Endodermal cell (in vitro differentiated cells): Measurements from ENCODE around the gene PLBD2. TPM values are rescaled to one million over a fixed set of nuclear protein-coding genes. Genes with fewer than 3 reads are reported as not detected.
A peak's percentile ranks its signal among the peaks of the same experiment; 100 is the strongest.

Experiments used
- DNase-seq: peaks from one replicate; pipeline ENCODE4 v3.0.0-alpha.2; 2017
- H3K27ac ChIP-seq: 2 replicates; pipeline ENCODE4 v1.5.1; 2013; ENCODE audit warnings: mild to moderate bottlenecking, low read depth, low read length, moderate library complexity
- H3K27me3 ChIP-seq: 2 replicates; pipeline ENCODE4 v1.6.1; 2013; ENCODE audit warnings: mild to moderate bottlenecking, low read length, moderate library complexity; ENCODE audit not compliant: insufficient read depth, control insufficient read depth, poor library complexity, severe bottlenecking
- H3K36me3 ChIP-seq: 2 replicates; pipeline ENCODE4 v1.7.0; 2013; ENCODE audit warnings: mild to moderate bottlenecking, low read length, moderate library complexity; ENCODE audit not compliant: control insufficient read depth, insufficient read depth
- H3K4me1 ChIP-seq: one replicate; pipeline ENCODE4 v1.7.0; 2013; ENCODE audit warnings: low read length; ENCODE audit not compliant: control insufficient read depth, insufficient read depth
- H3K4me3 ChIP-seq: 2 replicates; pipeline ENCODE4 v1.5.1; 2013; ENCODE audit warnings: mild to moderate bottlenecking, low read length, moderate library complexity
- H3K9ac ChIP-seq: 2 replicates; pipeline ENCODE4 v1.6.1; 2013; ENCODE audit warnings: mild to moderate bottlenecking, low read length, moderate library complexity; ENCODE audit not compliant: poor library complexity, severe bottlenecking; ENCODE audit errors: extremely low read depth
- H3K9me3 ChIP-seq: 2 replicates; pipeline ENCODE4 v1.6.1; 2013; ENCODE audit warnings: mild to moderate bottlenecking, low read length, moderate library complexity; ENCODE audit not compliant: control insufficient read depth
- H3K27ac Mint-ChIP-seq: 2 replicates; pipeline ENCODE4 v1.8.0; 2020; ENCODE audit warnings: mixed read lengths
- H3K27me3 Mint-ChIP-seq: 2 replicates; pipeline ENCODE4 v1.8.0; 2021; ENCODE audit warnings: mild to moderate bottlenecking, mixed read lengths; ENCODE audit not compliant: insufficient read depth
- H3K36me3 Mint-ChIP-seq: 2 replicates; pipeline ENCODE4 v1.8.0; 2020; ENCODE audit warnings: low read depth, mixed read lengths
- H3K4me1 Mint-ChIP-seq: 2 replicates; pipeline ENCODE4 v1.8.0; 2020; ENCODE audit warnings: mixed read lengths
- H3K4me3 Mint-ChIP-seq: 2 replicates; pipeline ENCODE4 v1.8.0; 2020; ENCODE audit warnings: mild to moderate bottlenecking, moderate library complexity, mixed read lengths
- H3K9me3 Mint-ChIP-seq: 2 replicates; pipeline ENCODE4 v1.8.0; 2020; ENCODE audit warnings: mild to moderate bottlenecking, mixed read lengths
- WGBS, 2 experiments: methylation state at CpG; one replicate each; pipeline versions ENCODE4 v1.1.5 to v1.1.7; 2013; ENCODE audit warnings: missing lambda C conversion rate in 2 of 2, mixed read lengths in 1 of 2; ENCODE audit not compliant: insufficient coverage in 1 of 2, insufficient read length in 1 of 2; 5-methylcytosine and 5-hydroxymethylcytosine counted together
- total RNA-seq, 2 donors: library from RNA; stranded (reverse); fragmentation: NEBNext Ultra II Directional in 1 of 2; extraction: Animal tissue kit (Norgen Biotek cat#: 25700) in 1 of 2; gene quantifications; 2 replicates in 1 of 2; 3 replicates in 1 of 2; pipeline ENCODE4 v1.2.1, GENCODE V29; 2021
- TF ChIP-seq, protein P1 (sequence below): fragments of 200-600 bp; sonication (generic); conservative IDR thresholded peaks from 2 replicates; pipeline ENCODE4 v1.5.0; 2021; ENCODE audit warnings: antibody characterized with exemption, mild to moderate bottlenecking

Gene PLBD2
- total RNA-seq, 2 donors from 2014 or later: 19.6 to 27.6 TPM

GRCh38 chr12:113381220-113381619, 22.8 kb downstream of the PLBD2 start:
- WGBS, 2 experiments: 55 to 78% methylated on average over 5 to 11 of the region's 11 CpGs
- Mint-ChIP-seq H3K9me3 (no peaks in the 10 kb centered on the region), H3K4me1 (no peaks in the 10 kb centered on the region), H3K27ac (no peak overlapping the region), H3K4me3 (no peak overlapping the region), H3K27me3 (no peaks in the 10 kb centered on the region), H3K36me3 (peaks cover 25% of the 10 kb centered on the region)
- no peaks in the 10 kb centered on the region for H3K27me3 ChIP-seq
- H3K9ac ChIP-seq: no peak overlapping the region
- H3K4me1 ChIP-seq: no peaks in the 10 kb centered on the region
- H3K9me3 ChIP-seq: no peaks in the 10 kb centered on the region
- no peak overlapping the region for H3K4me3 ChIP-seq
- DNase-seq: no peak
- TF ChIP-seq, protein P1, sequence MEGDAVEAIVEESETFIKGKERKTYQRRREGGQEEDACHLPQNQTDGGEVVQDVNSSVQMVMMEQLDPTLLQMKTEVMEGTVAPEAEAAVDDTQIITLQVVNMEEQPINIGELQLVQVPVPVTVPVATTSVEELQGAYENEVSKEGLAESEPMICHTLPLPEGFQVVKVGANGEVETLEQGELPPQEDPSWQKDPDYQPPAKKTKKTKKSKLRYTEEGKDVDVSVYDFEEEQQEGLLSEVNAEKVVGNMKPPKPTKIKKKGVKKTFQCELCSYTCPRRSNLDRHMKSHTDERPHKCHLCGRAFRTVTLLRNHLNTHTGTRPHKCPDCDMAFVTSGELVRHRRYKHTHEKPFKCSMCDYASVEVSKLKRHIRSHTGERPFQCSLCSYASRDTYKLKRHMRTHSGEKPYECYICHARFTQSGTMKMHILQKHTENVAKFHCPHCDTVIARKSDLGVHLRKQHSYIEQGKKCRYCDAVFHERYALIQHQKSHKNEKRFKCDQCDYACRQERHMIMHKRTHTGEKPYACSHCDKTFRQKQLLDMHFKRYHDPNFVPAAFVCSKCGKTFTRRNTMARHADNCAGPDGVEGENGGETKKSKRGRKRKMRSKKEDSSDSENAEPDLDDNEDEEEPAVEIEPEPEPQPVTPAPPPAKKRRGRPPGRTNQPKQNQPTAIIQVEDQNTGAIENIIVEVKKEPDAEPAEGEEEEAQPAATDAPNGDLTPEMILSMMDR: no peak
- peaks cover 18% of the 10 kb centered on the region for H3K36me3 ChIP-seq
- H3K27ac ChIP-seq: peak overlapping the region; percentile 47

- peaks cover 18% of the 10 kb centered on the region for H3K36me3 ChIP-seq
- no peaks in the 10 kb centered on the region for H3K9me3 Mint-ChIP-seq
- H3K4me1 Mint-ChIP-seq: no peaks in the 10 kb centered on the region
- no peaks in the 10 kb centered on the region for H3K9me3 ChIP-seq
- WGBS, 2 experiments: 86 to 93% methylated on average over 3 to 4 of the region's 4 CpGs
- no peak overlapping the region for H3K4me3 ChIP-seq
- no peaks in the 10 kb centered on the region for H3K27me3 ChIP-seq
- H3K4me1 ChIP-seq: no peaks in the 10 kb centered on the region
- H3K27me3 Mint-ChIP-seq: no peaks in the 10 kb centered on the region
- peaks cover 27% of the 10 kb centered on the region for H3K36me3 Mint-ChIP-seq
- no peak overlapping the region for H3K27ac Mint-ChIP-seq
- H3K9ac ChIP-seq: no peak overlapping the region
- TF ChIP-seq, protein P1: no peak
- DNase-seq: no peak
- H3K27ac ChIP-seq: no peak overlapping the region
- no peak overlapping the region for H3K4me3 Mint-ChIP-seq
These were observed 23.8 kb downstream of the PLBD2 start for GRCh38 chr12:113382206-113382605.

GRCh38 chr12:113384778-113385177, 26.4 kb downstream of the PLBD2 start:
- no peaks in the 10 kb centered on the region for H3K4me1 Mint-ChIP-seq
- Histone ChIP-seq H3K9me3 (no peaks in the 10 kb centered on the region), H3K9ac (no peak overlapping the region), H3K27ac (no peak overlapping the region), H3K36me3 (peaks cover 10% of the 10 kb centered on the region), H3K4me1 (no peaks in the 10 kb centered on the region), H3K4me3 (no peak overlapping the region), H3K27me3 (no peaks in the 10 kb centered on the region)
- TF ChIP-seq, protein P1: no peak
- H3K9me3 Mint-ChIP-seq: no peaks in the 10 kb centered on the region
- H3K36me3 Mint-ChIP-seq: peaks cover 32% of the 10 kb centered on the region
- no peak for DNase-seq
- H3K27me3 Mint-ChIP-seq: no peaks in the 10 kb centered on the region
- WGBS, 2 experiments: 91 to 97% methylated on average over 5 to 14 of the region's 14 CpGs
- H3K4me3 Mint-ChIP-seq: no peak overlapping the region
- H3K27ac Mint-ChIP-seq: no peak overlapping the region
